HepG2 (cell line): ENCODE results near the gene DTWD2. TPM values are rescaled to one million over a fixed set of nuclear protein-coding genes. Genes with fewer than 3 reads are reported as not detected.

Experiments used
- ATAC-seq: fragments of 200-7000 bp; cut with Tn5 transposase; 3 replicates; pipeline ENCODE4 v1.9.1; 2020; ENCODE audit warnings: mild to moderate bottlenecking, moderate library complexity
- BruUV-seq: library from RNA; stranded (reverse); fragments of 400-500 nt; replicated peaks from 2 replicates; lab custom pipeline; 2021; lab: Mats Ljungman, UMichigan
- CTCF ChIA-PET: fragments of 300-600 bp; formaldehyde crosslinking; extraction: SDS; loops from one replicate; lab custom pipeline; 2021; ENCODE audit warnings: low total read pairs, inconsistent platforms, low intra/inter-chr PET ratio; lab: Yijun Ruan, JAX
- POLR2A ChIA-PET: fragments of 350-600 bp; sonication (Branson Sonifier 250); formaldehyde crosslinking; loops from one replicate; lab custom pipeline; 2020; ENCODE audit warnings: antibody characterized with exemption, inconsistent platforms; lab: Yijun Ruan, JAX
- DNase-seq: peaks from one replicate; pipeline ENCODE4 v3.0.0-alpha.2; 2015; ENCODE audit warnings: low spot score
- FAIRE-seq: peaks from 3 replicates; lab custom pipeline; 2011; peaks lifted over from hg19 to GRCh38; lab: Jason Lieb, UNC
- H2AFZ ChIP-seq: one replicate; pipeline ENCODE4 v1.6.1; 2011; ENCODE audit warnings: low read length, inconsistent platforms
- H3K27ac ChIP-seq: fragments of 300-600 bp; 3 replicates; pipeline ENCODE4 v1.8.0; 2011; ENCODE audit warnings: mixed run types, mild to moderate bottlenecking, mixed read lengths, low read length, inconsistent platforms; ENCODE audit not compliant: insufficient read depth; ENCODE audit errors: extremely low read length
- H3K27me3 ChIP-seq, 2 experiments: fragments of 200-600 bp in 1 of 2; 2 replicates in 1 of 2; 3 replicates in 1 of 2; pipeline versions ENCODE4 v1.6.0 to v1.8.0; 2011; ENCODE audit warnings: low read length in 2 of 2, mild to moderate bottlenecking in 2 of 2, moderate library complexity in 2 of 2, inconsistent platforms in 1 of 2; ENCODE audit not compliant: insufficient read depth in 2 of 2, control insufficient read depth in 1 of 2
- H3K36me3 ChIP-seq, 2 experiments: fragments of 200-600 bp in 1 of 2; replicated peaks in 1 of 2; 2 replicates in 1 of 2; 3 replicates in 1 of 2; pipeline versions ENCODE4 v1.5.1 to v1.8.0; 2011; ENCODE audit warnings: low read length in 2 of 2, inconsistent platforms in 1 of 2; ENCODE audit not compliant: insufficient read depth in 2 of 2, control insufficient read depth in 1 of 2
- H3K4me1 ChIP-seq: 2 replicates; pipeline ENCODE4 v1.5.1; 2012; ENCODE audit warnings: low read length, inconsistent platforms; ENCODE audit not compliant: insufficient read depth
- H3K4me2 ChIP-seq: 2 replicates; pipeline ENCODE4 v1.6.0; 2011; ENCODE audit warnings: low read depth, low read length, inconsistent platforms
- H3K4me3 ChIP-seq, 3 experiments: fragments of 200-600 bp in 1 of 3; sonication (generic), shearing (Covaris generic) in 1 of 3; replicated peaks in 1 of 3; 2 replicates each; pipeline ENCODE4 v1.5.1; 2011 to 2016; ENCODE audit warnings: low read length in 3 of 3, inconsistent platforms in 2 of 3, low read depth in 2 of 3, mild to moderate bottlenecking in 2 of 3, control low read depth in 1 of 3, mixed read lengths in 1 of 3; ENCODE audit not compliant: insufficient read depth in 1 of 3
- H3K79me2 ChIP-seq: one replicate; pipeline ENCODE4 v1.6.1; 2011; ENCODE audit warnings: low read length, inconsistent platforms; ENCODE audit not compliant: insufficient read depth
- H3K9ac ChIP-seq: 2 replicates; pipeline ENCODE4 v1.6.0; 2011; ENCODE audit warnings: mild to moderate bottlenecking, low read depth, low read length, inconsistent platforms; ENCODE audit not compliant: insufficient read depth
- H3K9me3 ChIP-seq: 2 replicates; pipeline ENCODE4 v1.5.1; 2012; ENCODE audit warnings: mild to moderate bottlenecking, low read length
- H4K20me1 ChIP-seq: 2 replicates; pipeline ENCODE4 v1.6.0; 2011; ENCODE audit warnings: inconsistent platforms, mild to moderate bottlenecking, low read length, moderate library complexity; ENCODE audit not compliant: insufficient read depth
- FOXK1 ChIP-seq: sonication (generic); formaldehyde crosslinking; IDR thresholded peaks from 2 replicates; pipeline ENCODE4 v1.4.0; 2020; ENCODE audit warnings: low read depth, missing genetic modification reagents, borderline replicate concordance
- FOXK2 ChIP-seq: fragments of 450-650 bp; IDR thresholded peaks from 2 replicates; pipeline ENCODE4 v1.6.1; 2016
- LCORL ChIP-seq, 2 experiments: fragments of 450-650 bp in 1 of 2; sonication (generic) in 1 of 2; formaldehyde crosslinking in 1 of 2; IDR thresholded peaks; 2 replicates each; pipeline versions ENCODE4 v1.5.0 to v1.6.1; 2017 to 2020; ENCODE audit warnings: antibody characterized with exemption in 1 of 2, missing genetic modification reagents in 1 of 2
- MAZ ChIP-seq, 2 experiments: sonication (generic) in 1 of 2; formaldehyde crosslinking in 1 of 2; IDR thresholded peaks; 2 replicates each; pipeline versions ENCODE4 v1.5.0 to v1.6.1; 2012 to 2020; ENCODE audit warnings: low read depth in 2 of 2, mild to moderate bottlenecking in 2 of 2, borderline replicate concordance in 1 of 2, improper control_type of control experiment in 1 of 2, low read length in 1 of 2, missing genetic modification reagents in 1 of 2, moderate library complexity in 1 of 2
- NFE2 ChIP-seq: sonication (generic); formaldehyde crosslinking; IDR thresholded peaks from 2 replicates; pipeline ENCODE4 v1.4.0; 2020; ENCODE audit warnings: missing genetic modification reagents
- PTBP1 ChIP-seq: fragments of 200-400 bp; formaldehyde crosslinking; IDR thresholded peaks from 2 replicates; pipeline ENCODE4 v1.6.1; 2018; ENCODE audit warnings: low read length, low read depth; ENCODE audit not compliant: poor library complexity, severe bottlenecking
- RFX3 ChIP-seq: IDR thresholded peaks from 2 replicates; pipeline ENCODE4 v1.6.1; 2016; ENCODE audit warnings: missing biosample characterization, missing genetic modification reagents
- ZFP36L1 ChIP-seq: sonication (generic); formaldehyde crosslinking; IDR thresholded peaks from 2 replicates; pipeline ENCODE4 v1.8.0; 2022; ENCODE audit warnings: mild to moderate bottlenecking, missing genetic modification reagents, moderate library complexity
- ZNF331 ChIP-seq: sonication (generic); formaldehyde crosslinking; IDR thresholded peaks from 2 replicates; pipeline ENCODE4 v1.4.0; 2020; ENCODE audit warnings: missing genetic modification reagents
- ZNF737 ChIP-seq: sonication (generic); formaldehyde crosslinking; IDR thresholded peaks from 2 replicates; pipeline ENCODE4 v1.5.0; 2020; ENCODE audit warnings: missing genetic modification reagents, mild to moderate bottlenecking, borderline replicate concordance
- ZNF788 ChIP-seq: sonication (generic); formaldehyde crosslinking; IDR thresholded peaks from 2 replicates; pipeline ENCODE4 v1.5.0; 2020; ENCODE audit warnings: mild to moderate bottlenecking, missing genetic modification reagents, borderline replicate concordance
- ZSCAN21 ChIP-seq: sonication (generic); formaldehyde crosslinking; IDR thresholded peaks from 2 replicates; pipeline ENCODE4 v1.8.0; 2022; ENCODE audit warnings: mild to moderate bottlenecking, missing genetic modification reagents, moderate library complexity, borderline replicate concordance
- WGBS: methylation state at CpG from one replicate; pipeline ENCODE4 v1.1.6; 2017; ENCODE audit warnings: low lambda C conversion rate; 5-methylcytosine and 5-hydroxymethylcytosine counted together
- in situ Hi-C: cut with HindIII; loops from 2 replicates; pipeline ENCODE4 v1.10.0; 2017; ENCODE audit warnings: low pct_unique_long_range_greater_than_20kb; ENCODE audit not compliant: extremely low pct_ligation_motif_present
- intact Hi-C: fragments of 100-400 bp; cut with micrococcal nuclease; formaldehyde crosslinking; loops from one replicate; pipeline ENCODE4 v1.10.0; 2022; ENCODE audit not compliant: unreplicated experiment
- polyA plus RNA-seq, 8 experiments: library from polyadenylated mRNA; depleted of rRNA in 3 of 8; stranded (reverse) in 7 of 8; unstranded in 1 of 8; fragments of >200 nt; fragmentation: Illumina TruSeq in 4 of 8; extraction: Trizol in 4 of 8; gene quantifications; 2 replicates each; pipeline versions ENCODE4 v1.2.1 to v1.2.3, GENCODE V29; 2011 to 2016; ENCODE audit warnings: low read depth in 4 of 8, missing spikeins in 1 of 8, mixed read lengths in 1 of 8; ENCODE audit not compliant: insufficient read depth in 1 of 8
- total RNA-seq, 5 experiments: library from RNA; depleted of rRNA; stranded (reverse); fragments of >200 nt; fragmentation: Illumina TruSeq; extraction: Trizol; gene quantifications; 2 replicates each; pipeline ENCODE4 v1.2.3, GENCODE V29; 2016; ENCODE audit warnings: low read depth in 1 of 5
- TF ChIP-seq, protein P1 (sequence below): sonication (generic); formaldehyde crosslinking; IDR thresholded peaks from 2 replicates; pipeline ENCODE4 v1.4.0; 2020; ENCODE audit warnings: mild to moderate bottlenecking, missing genetic modification reagents
- TF ChIP-seq, protein P2 (sequence below): IDR thresholded peaks from 2 replicates; pipeline ENCODE4 v1.6.1; 2016; ENCODE audit warnings: mild to moderate bottlenecking
- TF ChIP-seq, protein P3 (sequence below): sonication (generic); IDR thresholded peaks from 2 replicates; pipeline ENCODE4 v1.6.1; 2016; ENCODE audit warnings: low read depth, borderline replicate concordance

The DTWD2 gene
- total and polyA plus RNA-seq, 2 of the 13 experiments (the other 11 are each of a cell fraction or from before 2014, with no cell fraction given), result 1.6 to 6.0 TPM

DNA sequence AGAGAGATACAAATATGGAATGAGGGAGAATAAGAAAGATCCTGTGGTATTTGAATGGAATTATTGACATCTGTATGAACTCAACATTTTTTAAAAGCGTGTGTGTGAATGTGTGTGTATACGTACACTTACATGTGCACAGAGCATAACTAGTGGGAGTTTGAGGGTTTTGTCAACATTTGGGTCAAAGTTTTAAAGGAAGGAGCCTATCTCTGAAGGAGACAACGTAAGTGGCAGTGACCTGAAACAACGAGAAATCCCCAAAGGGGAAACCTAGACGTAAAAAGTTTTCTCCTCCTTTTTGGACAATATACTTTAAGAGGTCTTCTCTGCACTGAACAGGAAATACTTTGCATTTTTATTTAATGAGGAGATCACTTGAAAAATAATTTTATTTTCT lies 40.2 kb upstream of the DTWD2 start:
- CTCF ChIA-PET, result no interaction called here
- POLR2A ChIA-PET, result no interaction called here
- TF ChIP-seq MAZ (IDR thresholded peaks at IDR 0.05; ENCODE audit: borderline replicate concordance, low read depth, low read length) (no peak), MAZ (CRISPR knock-in tag; IDR thresholded peaks at IDR 0.05; ENCODE audit: low read depth) (no peak), ZNF737 (CRISPR knock-in tag) (no peak)
- TF ChIP-seq, protein P1, sequence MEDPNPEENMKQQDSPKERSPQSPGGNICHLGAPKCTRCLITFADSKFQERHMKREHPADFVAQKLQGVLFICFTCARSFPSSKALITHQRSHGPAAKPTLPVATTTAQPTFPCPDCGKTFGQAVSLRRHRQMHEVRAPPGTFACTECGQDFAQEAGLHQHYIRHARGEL, result no peak
- TF ChIP-seq, protein P2, sequence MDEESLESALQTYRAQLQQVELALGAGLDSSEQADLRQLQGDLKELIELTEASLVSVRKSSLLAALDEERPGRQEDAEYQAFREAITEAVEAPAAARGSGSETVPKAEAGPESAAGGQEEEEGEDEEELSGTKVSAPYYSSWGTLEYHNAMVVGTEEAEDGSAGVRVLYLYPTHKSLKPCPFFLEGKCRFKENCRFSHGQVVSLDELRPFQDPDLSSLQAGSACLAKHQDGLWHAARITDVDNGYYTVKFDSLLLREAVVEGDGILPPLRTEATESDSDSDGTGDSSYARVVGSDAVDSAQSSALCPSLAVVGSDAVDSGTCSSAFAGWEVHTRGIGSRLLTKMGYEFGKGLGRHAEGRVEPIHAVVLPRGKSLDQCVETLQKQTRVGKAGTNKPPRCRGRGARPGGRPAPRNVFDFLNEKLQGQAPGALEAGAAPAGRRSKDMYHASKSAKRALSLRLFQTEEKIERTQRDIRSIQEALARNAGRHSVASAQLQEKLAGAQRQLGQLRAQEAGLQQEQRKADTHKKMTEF (CRISPR knock-in tag), result no peak

DNA sequence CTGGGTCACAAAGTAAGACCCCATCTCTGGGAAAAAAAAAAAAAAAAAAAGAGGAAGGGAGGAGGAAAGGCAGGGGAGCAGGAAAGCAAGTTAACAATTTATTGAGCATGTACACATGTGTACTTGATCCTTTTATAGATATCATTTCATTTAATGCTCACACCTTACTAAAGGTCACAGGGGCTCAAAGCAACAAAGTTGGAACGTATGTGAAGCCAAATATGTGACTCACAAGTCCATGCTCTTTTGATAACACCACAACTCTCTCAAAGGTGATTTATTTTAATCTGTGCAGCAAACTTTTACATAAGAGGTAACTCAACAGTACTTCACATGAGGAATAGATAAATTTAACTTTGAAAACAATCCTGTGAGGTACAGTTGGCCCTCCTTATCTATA lies 34.4 kb upstream of the DTWD2 start:
- in situ Hi-C loops, result loop anchor here (10.0 kb wide), 1 partner anchor 392 kb away; no protein-coding TSS in a partner anchor
- WGBS, result 0% methylated on average over 1 of the region's 1 CpG
- TF ChIP-seq NFE2 (CRISPR knock-in tag) (no peak), ZFP36L1 (CRISPR knock-in tag) (no peak), MAZ (IDR thresholded peaks at IDR 0.05; ENCODE audit: borderline replicate concordance, low read depth, low read length) (no peak), MAZ (CRISPR knock-in tag; IDR thresholded peaks at IDR 0.05; ENCODE audit: low read depth) (no peak), PTBP1 (no peak), FOXK2 (no peak), ZNF788 (no peak), ZNF331 (CRISPR knock-in tag) (no peak), ZSCAN21 (CRISPR knock-in tag) (no peak), FOXK1 (CRISPR knock-in tag) (no peak), LCORL (IDR thresholded peaks at IDR 0.05) (no peak), LCORL (CRISPR knock-in tag; IDR thresholded peaks at IDR 0.05) (no peak), RFX3 (no peak)
- TF ChIP-seq, protein P3, sequence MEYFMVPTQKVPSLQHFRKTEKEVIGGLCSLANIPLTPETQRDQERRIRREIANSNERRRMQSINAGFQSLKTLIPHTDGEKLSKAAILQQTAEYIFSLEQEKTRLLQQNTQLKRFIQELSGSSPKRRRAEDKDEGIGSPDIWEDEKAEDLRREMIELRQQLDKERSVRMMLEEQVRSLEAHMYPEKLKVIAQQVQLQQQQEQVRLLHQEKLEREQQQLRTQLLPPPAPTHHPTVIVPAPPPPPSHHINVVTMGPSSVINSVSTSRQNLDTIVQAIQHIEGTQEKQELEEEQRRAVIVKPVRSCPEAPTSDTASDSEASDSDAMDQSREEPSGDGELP, result no peak

More for the DNA sequence above, 40.2 kb upstream of the DTWD2 start:
- ATAC-seq (no peak), DNase-seq (no peak), FAIRE-seq (no peak)
- 0 out of 5 replicates have a peak, but pooled peaks cover 0 to 3% of the 10 kb centered on the region in 2 experiments for H3K27me3 ChIP-seq
- H3K4me1 ChIP-seq, result no peaks in the 10 kb centered on the region
- BruUV-seq, result no TSS peak
- no peak overlapping the region for H3K4me3 ChIP-seq
- intact Hi-C loops (no loop called here), in situ Hi-C loops (loop anchor here (10.0 kb wide), 1 partner anchor 386 kb away; no protein-coding TSS in a partner anchor)
- H3K79me2 ChIP-seq, result no peaks in the 10 kb centered on the region
- no peak overlapping the region for H3K4me2 ChIP-seq
- H3K9ac ChIP-seq, result no peak overlapping the region
- H2AFZ ChIP-seq, result no peak overlapping the region
- WGBS, result 29% methylated on average over 5 of the region's 5 CpGs
- no peaks in the 10 kb centered on the region for H4K20me1 ChIP-seq
- H3K27ac ChIP-seq, result no peak overlapping the region
- no peaks in the 10 kb centered on the region for H3K9me3 ChIP-seq
- no peaks in the 10 kb centered on the region for H3K36me3 ChIP-seq

More for the DNA sequence above, 34.4 kb upstream of the DTWD2 start:
- no peak for DNase-seq
- intact Hi-C loops, result loop anchor here (1.0 kb wide), 3 partner anchors 34 to 390 kb away; partner anchors contain the start of gene DTWD2
- Histone ChIP-seq H3K79me2 (no peaks in the 10 kb centered on the region), H3K4me2 (no peak overlapping the region), H3K4me1 (no peaks in the 10 kb centered on the region), H3K4me3 (no peak overlapping the region), H3K9ac (no peak overlapping the region), H3K9me3 (no peaks in the 10 kb centered on the region), H3K36me3 (no peaks in the 10 kb centered on the region), H2AFZ (no peak overlapping the region), H4K20me1 (no peaks in the 10 kb centered on the region), H3K27ac (no peak overlapping the region), H3K27me3 (no peaks in the 10 kb centered on the region)
- CTCF ChIA-PET, result interaction anchor here (2.1 kb wide), 1 partner anchor 390 kb away, joined by 14 read pairs; no protein-coding TSS in a partner anchor
- ATAC-seq, result no peak
- POLR2A ChIA-PET, result no interaction called here
- BruUV-seq, result no TSS peak
- FAIRE-seq, result no peak
